ENCODE measurements around the gene KRI1.

KRI1 gene

GRCh38 chr19:10565567-10566407, at the start of gene KRI1:
Gene KRI1 (minus strand): TSS chr19:10566010. CDS start chr19:10565999, 11 bp downstream.
- DNase-seq = peak; percentile 99

GRCh38 chr19:10612499-10613119, 46.8 kb upstream of the KRI1 start:
- DNase-seq = no peak

- DNase-seq = no peak
These were observed 46.1 kb upstream of the KRI1 start for GRCh38 chr19:10611907-10612306.

- DNase-seq = peak; percentile 36 to 46
These were observed 38.7 kb upstream of the KRI1 start for GRCh38 chr19:10604460-10604980.

GRCh38 chr19:10603873-10604459, 38.2 kb upstream of the KRI1 start:
- peak; percentile 67 to 77 for DNase-seq

GRCh38 chr19:10603084-10603872, 37.5 kb upstream of the KRI1 start:
- peak; percentile 90 to 92 for DNase-seq

GRCh38 chr19:10602330-10603083, 36.7 kb upstream of the KRI1 start:
- DNase-seq = peak; percentile 87 to 89

- no peak for DNase-seq
These were observed 36.2 kb upstream of the KRI1 start for GRCh38 chr19:10601999-10602329.

- no peak for DNase-seq
These were observed 34.3 kb upstream of the KRI1 start for GRCh38 chr19:10600149-10600548.

- DNase-seq = peak in 1 of 2 donors; percentile 23
These were observed 28.2 kb upstream of the KRI1 start for GRCh38 chr19:10593820-10594637.

GRCh38 chr19:10593148-10593547, 27.3 kb upstream of the KRI1 start:
- no peak for DNase-seq

- no peak for DNase-seq
These were observed 22.0 kb upstream of the KRI1 start for GRCh38 chr19:10587839-10588150.

GRCh38 chr19:10587022-10587838, 21.4 kb upstream of the KRI1 start, which contains the start of gene AP1M2:
Gene AP1M2 (minus strand): TSS chr19:10587312. CDS start chr19:10587231, 81 bp downstream.
- no peak for DNase-seq

GRCh38 chr19:10586396-10586795, 20.6 kb upstream of the KRI1 start:
- no peak for DNase-seq

GRCh38 chr19:10583036-10583776, 17.4 kb upstream of the KRI1 start:
- DNase-seq = no peak

GRCh38 chr19:10582091-10582490, 16.3 kb upstream of the KRI1 start:
- DNase-seq = no peak

- DNase-seq = peak; percentile 89 to 90
These were observed 15.3 kb upstream of the KRI1 start for GRCh38 chr19:10580979-10581631.

- DNase-seq = no peak
These were observed 12.1 kb upstream of the KRI1 start for GRCh38 chr19:10577951-10578350.

Data from CD4-positive, alpha-beta T cell treated with Interleukin-1 beta for 1 hour (primary cell).